HG03060 (cell line): ENCODE results near the gene FCHO2.

Source experiments
- ATAC-seq: cut with Tn5 transposase; IDR thresholded peaks from one replicate; pipeline ENCODE4 v1.9.1; 2021; ENCODE audit warnings: low read depth, moderate number of reproducible peaks; ENCODE audit not compliant: unreplicated experiment

The FCHO2 gene

GRCh38 chr5:73104326-73104725, 148.5 kb downstream of the FCHO2 start:
- no peak for ATAC-seq

GRCh38 chr5:73106335-73106734, 150.5 kb downstream of the FCHO2 start:
- ATAC-seq: no peak

GRCh38 chr5:73110190-73110589, 154.3 kb downstream of the FCHO2 start:
- no peak for ATAC-seq

- ATAC-seq: no peak
Measured at GRCh38 chr5:73111536-73111935, 155.7 kb downstream of the FCHO2 start.

- no peak for ATAC-seq
Measured at GRCh38 chr5:73112359-73112758, 156.5 kb downstream of the FCHO2 start.

- no peak for ATAC-seq
Measured at GRCh38 chr5:73114044-73114688, 158.3 kb downstream of the FCHO2 start.

- ATAC-seq: no peak
Measured at GRCh38 chr5:73115399-73116051, 159.7 kb downstream of the FCHO2 start.

- no peak for ATAC-seq
Measured at GRCh38 chr5:73116506-73116905, 160.7 kb downstream of the FCHO2 start.

GRCh38 chr5:73117088-73117740, 161.4 kb downstream of the FCHO2 start:
- no peak for ATAC-seq

- ATAC-seq: no peak
Measured at GRCh38 chr5:73118391-73118973, 162.6 kb downstream of the FCHO2 start.

- ATAC-seq: no peak
Measured at GRCh38 chr5:73119451-73120157, 163.8 kb downstream of the FCHO2 start.

- ATAC-seq: no peak
Measured at GRCh38 chr5:73120222-73121118, 164.6 kb downstream of the FCHO2 start, which contains the start of gene TMEM171. TMEM171 (plus strand) TSS chr5:73120575; CDS start chr5:73123374, 2,799 bp downstream.

GRCh38 chr5:73121119-73121463, 165.2 kb downstream of the FCHO2 start:
- ATAC-seq: no peak

GRCh38 chr5:73122875-73123810, 167.3 kb downstream of the FCHO2 start:
- no peak for ATAC-seq

- ATAC-seq: no peak
Measured at GRCh38 chr5:73125289-73125688, 169.4 kb downstream of the FCHO2 start.

- no peak for ATAC-seq
Measured at GRCh38 chr5:73126381-73126780, 170.5 kb downstream of the FCHO2 start.

- ATAC-seq: no peak
Measured at GRCh38 chr5:73126957-73127356, 171.1 kb downstream of the FCHO2 start.

GRCh38 chr5:73129143-73129542, 173.3 kb downstream of the FCHO2 start:
- ATAC-seq: no peak

GRCh38 chr5:73130811-73131210, 175.0 kb downstream of the FCHO2 start:
- ATAC-seq: no peak
